Adrenal gland (tissue), 12 donors: ENCODE results near the gene ACTG1. TPM values are rescaled to one million over a fixed set of nuclear protein-coding genes. Genes with fewer than 3 reads are reported as not detected.

Experiments used
- DNase-seq, 7 donors: peaks; one replicate each; pipeline ENCODE4 v3.0.0-alpha.2; 2019 to 2020
- H3K27ac ChIP-seq, 5 donors: fragments of 200-600 bp; sonication (generic) in 4 of 5; 1 replicate in 3 of 5; 2 replicates in 2 of 5; pipeline versions ENCODE4 v1.5.1 to v1.8.0; 2016 to 2020; ENCODE audit warnings: mild to moderate bottlenecking in 1 of 5
- H3K27me3 ChIP-seq: fragments of 200-600 bp; 2 replicates; pipeline ENCODE4 v1.8.0; 2021
- H3K36me3 ChIP-seq, 2 donors: fragments of 200-600 bp; replicated peaks in 1 of 2; 1 replicate in 1 of 2; 2 replicates in 1 of 2; pipeline versions ENCODE4 v1.5.1 to v1.8.0; 2018 to 2022
- H3K4me1 ChIP-seq, 2 donors: fragments of 200-600 bp; replicated peaks in 1 of 2; 1 replicate in 1 of 2; 2 replicates in 1 of 2; pipeline versions ENCODE4 v1.5.1 to v1.8.0; 2018 to 2021
- H3K4me3 ChIP-seq, 4 donors: fragments of 200-600 bp; sonication (generic) in 3 of 4; one replicate each; pipeline ENCODE4 v1.5.1; 2016 to 2018
- H3K9me3 ChIP-seq, 3 donors: fragments of 200-600 bp; sonication (generic) in 1 of 3; replicated peaks in 1 of 3; 1 replicate in 2 of 3; 2 replicates in 1 of 3; pipeline versions ENCODE4 v1.5.1 to v1.8.0; 2016 to 2021
- POLR2A ChIP-seq, 2 donors: fragments of 450-650 bp; IDR thresholded peaks; one replicate each; pipeline ENCODE4 v1.6.1; 2017; ENCODE audit warnings: antibody characterized with exemption in 2 of 2, mild to moderate bottlenecking in 2 of 2, moderate library complexity in 1 of 2
- WGBS, 4 donors: extraction: QIAGEN DNeasy Blood & Tissue Kit in 2 of 4; methylation state at CpG; one replicate each; pipeline versions ENCODE4 v1.1.5 to v1.1.7; 2013 to 2017; 5-methylcytosine and 5-hydroxymethylcytosine counted together
- intact Hi-C, 2 donors: fragments of 100-400 bp; cut with DNase I; formaldehyde crosslinking; loops; one replicate each; pipeline versions ENCODE4 v1.14.1 to v1.15.0; 2022 to 2023
- polyA plus RNA-seq, 3 donors: library from polyadenylated mRNA; stranded (reverse); fragments of 200-250 nt in 2 of 3; fragments of 350-450 nt in 1 of 3; fragmentation: Illumina TruSeq in 1 of 3; extraction: RNeasy Lipid Tissue Mini Kit (QIAGEN cat#74804) in 1 of 3; gene quantifications; one replicate each; pipeline ENCODE4 v1.2.3, GENCODE V29; 2013 to 2014
- total RNA-seq, 9 donors: library from RNA; depleted of rRNA in 4 of 9; stranded (reverse); fragments of >200 nt in 4 of 9; fragments of 120-200 nt in 1 of 9; fragmentation: NEBNext Ultra II Directional in 1 of 9; extraction: Animal tissue kit (Norgen Biotek cat#: 25700) in 1 of 9; gene quantifications; one replicate each; pipeline versions ENCODE4 v1.1.0 to v1.2.4, GENCODE V29; 2013 to 2023
- TF ChIP-seq, protein P1 (sequence below), 6 experiments: fragments of 450-650 bp in 4 of 6; fragments of 200-600 bp in 2 of 6; sonication (generic) in 1 of 6; IDR thresholded peaks; 1 replicate in 5 of 6; 2 replicates in 1 of 6; pipeline versions ENCODE4 v1.5.1 to v1.8.0; 2016 to 2021; ENCODE audit warnings: antibody characterized with exemption in 6 of 6, mild to moderate bottlenecking in 2 of 6, moderate library complexity in 1 of 6
- donor health status: healthy with polysubstance abuse.
- donor health status: Bipolar disorder and iron deficiency.
- donor health status: DM: yes; HTN: yes; CAD: no.
- donor health status: DM: no; HTN: no; CAD: no.
- donor health status: DM: no; HTN: no; CAD: no.
- donor health status: DM: yes; HTN: yes; CAD: no.

Gene ACTG1
- total and polyA plus RNA-seq, 12 donors = 828 to 6,446 (median 2,144) TPM

DNA sequence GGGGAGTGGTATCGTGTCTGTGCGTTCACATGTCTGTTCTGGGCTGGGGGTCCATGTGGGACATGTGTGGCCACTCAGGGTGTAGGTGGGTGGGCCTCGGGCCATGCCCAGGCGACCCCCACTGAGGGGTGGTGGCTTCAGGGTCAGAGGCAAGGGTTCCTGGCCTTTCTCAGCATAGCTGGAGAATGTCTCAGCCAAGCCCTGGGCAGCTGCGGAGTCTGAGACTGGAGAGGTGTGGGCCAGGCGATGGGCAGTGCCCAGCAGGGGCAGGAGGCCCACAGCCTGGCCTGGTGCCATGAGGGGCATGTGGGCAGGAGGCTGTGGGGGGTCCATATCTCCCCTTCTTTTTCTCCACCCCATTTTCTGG is 16.8 kb upstream of the ACTG1 start:
- H3K4me1 ChIP-seq = no peaks in the 10 kb centered on the region
- intact Hi-C loops = no loop called here
- peaks cover 22% of the 10 kb centered on the region for H3K27me3 ChIP-seq
- H3K4me3 ChIP-seq = no peak overlapping the region
- no peaks in the 10 kb centered on the region for H3K9me3 ChIP-seq
- TF ChIP-seq, protein P1, sequence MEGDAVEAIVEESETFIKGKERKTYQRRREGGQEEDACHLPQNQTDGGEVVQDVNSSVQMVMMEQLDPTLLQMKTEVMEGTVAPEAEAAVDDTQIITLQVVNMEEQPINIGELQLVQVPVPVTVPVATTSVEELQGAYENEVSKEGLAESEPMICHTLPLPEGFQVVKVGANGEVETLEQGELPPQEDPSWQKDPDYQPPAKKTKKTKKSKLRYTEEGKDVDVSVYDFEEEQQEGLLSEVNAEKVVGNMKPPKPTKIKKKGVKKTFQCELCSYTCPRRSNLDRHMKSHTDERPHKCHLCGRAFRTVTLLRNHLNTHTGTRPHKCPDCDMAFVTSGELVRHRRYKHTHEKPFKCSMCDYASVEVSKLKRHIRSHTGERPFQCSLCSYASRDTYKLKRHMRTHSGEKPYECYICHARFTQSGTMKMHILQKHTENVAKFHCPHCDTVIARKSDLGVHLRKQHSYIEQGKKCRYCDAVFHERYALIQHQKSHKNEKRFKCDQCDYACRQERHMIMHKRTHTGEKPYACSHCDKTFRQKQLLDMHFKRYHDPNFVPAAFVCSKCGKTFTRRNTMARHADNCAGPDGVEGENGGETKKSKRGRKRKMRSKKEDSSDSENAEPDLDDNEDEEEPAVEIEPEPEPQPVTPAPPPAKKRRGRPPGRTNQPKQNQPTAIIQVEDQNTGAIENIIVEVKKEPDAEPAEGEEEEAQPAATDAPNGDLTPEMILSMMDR (IDR thresholded peaks at IDR 0.05) = no peak
- no peak for TF ChIP-seq POLR2A (IDR thresholded peaks at IDR 0.05)
- H3K27ac ChIP-seq = no peak overlapping the region
- WGBS, 4 donors = 70 to 87% (median 77%) methylated on average over 2 to 6 of the region's 6 CpGs
- H3K36me3 ChIP-seq = no peaks in the 10 kb centered on the region
- no peak for DNase-seq

- Histone ChIP-seq H3K4me3 (no peak overlapping the region), H3K27me3 (peaks cover 26% of the 10 kb centered on the region), H3K9me3 (no peaks in the 10 kb centered on the region), H3K27ac (no peak overlapping the region), H3K4me1 (no peaks in the 10 kb centered on the region), H3K36me3 (no peaks in the 10 kb centered on the region)
- DNase-seq = no peak
- WGBS, 4 donors = 72 to 88% (median 78%) methylated on average over 27 to 62 of the region's 62 CpGs
- TF ChIP-seq, protein P1 (IDR thresholded peaks at IDR 0.05) = no peak
- TF ChIP-seq POLR2A (IDR thresholded peaks at IDR 0.05) = no peak
- intact Hi-C loops = no loop called here
These were observed 16.2 kb upstream of the ACTG1 start for GRCh38 chr17:81528651-81529436.

DNA sequence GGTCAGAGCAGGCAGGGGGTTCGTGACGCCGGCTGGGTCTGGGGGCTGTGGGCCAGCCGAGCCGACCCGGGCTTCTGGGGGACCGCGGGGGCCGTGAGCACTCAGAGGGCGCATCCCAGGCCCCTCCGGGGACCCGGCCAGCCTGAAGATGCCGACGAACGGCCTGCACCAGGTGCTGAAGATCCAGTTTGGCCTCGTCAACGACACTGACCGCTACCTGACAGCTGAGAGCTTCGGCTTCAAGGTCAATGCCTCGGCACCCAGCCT is 15.7 kb upstream of the ACTG1 start:
- Histone ChIP-seq H3K36me3 (no peaks in the 10 kb centered on the region), H3K4me3 (no peak overlapping the region), H3K27ac (no peak overlapping the region), H3K4me1 (no peaks in the 10 kb centered on the region), H3K9me3 (no peaks in the 10 kb centered on the region), H3K27me3 (peaks cover 31% of the 10 kb centered on the region)
- TF ChIP-seq POLR2A (IDR thresholded peaks at IDR 0.05) = no peak
- TF ChIP-seq, protein P1 (IDR thresholded peaks at IDR 0.05) = no peak
- DNase-seq = no peak
- 52 to 61% (median 55%) methylated on average over 4 to 20 of the region's 20 CpGs for WGBS, 4 donors
- intact Hi-C loops = no loop called here

GRCh38 chr17:81527591-81528383 is 15.2 kb upstream of the ACTG1 start, which contains the start of gene FSCN2:
FSCN2 (plus strand) TSS chr17:81528377; CDS start chr17:81528532, 155 bp downstream.
- Histone ChIP-seq H3K9me3 (no peaks in the 10 kb centered on the region), H3K4me1 (no peaks in the 10 kb centered on the region), H3K27ac (no peak within 1 kb of the TSS), H3K4me3 (no peak within 1 kb of the TSS), H3K27me3 (peaks cover 32% of the 10 kb centered on the region), H3K36me3 (no peaks in the 10 kb centered on the region)
- WGBS, 4 donors = 48 to 59% (median 51%) methylated on average over 26 to 42 of the region's 42 CpGs
- intact Hi-C loops = no loop called here
- DNase-seq = no peak
- TF ChIP-seq POLR2A (IDR thresholded peaks at IDR 0.05) = no peak
- TF ChIP-seq, protein P1 (IDR thresholded peaks at IDR 0.05) = no peak
